Neuronal stem cell (in vitro differentiated cells): ENCODE measurements around the gene FFAR1.

Experiments
- DNase-seq: peaks from one replicate; pipeline ENCODE4 v3.0.0-alpha.2; 2013; ENCODE audit warnings: low spot score
- H2AFZ ChIP-seq: one replicate; pipeline ENCODE4 v1.6.1; 2013; ENCODE audit warnings: mild to moderate bottlenecking, low read length, inconsistent platforms
- H2AK5ac ChIP-seq: 2 replicates; pipeline ENCODE4 v1.6.1; 2013; ENCODE audit warnings: low read depth, mild to moderate bottlenecking, inconsistent platforms, low read length, moderate library complexity, mixed read lengths
- H2BK120ac ChIP-seq: 2 replicates; pipeline ENCODE4 v1.6.1; 2013; ENCODE audit warnings: low read depth, mild to moderate bottlenecking, inconsistent platforms, low read length, moderate library complexity, mixed read lengths
- H2BK12ac ChIP-seq: one replicate; pipeline ENCODE4 v1.6.1; 2013; ENCODE audit warnings: low read length, inconsistent platforms
- H2BK15ac ChIP-seq: 2 replicates; pipeline ENCODE4 v1.6.1; 2013; ENCODE audit warnings: mild to moderate bottlenecking, low read length, inconsistent platforms, mixed read lengths
- H2BK5ac ChIP-seq: one replicate; pipeline ENCODE4 v1.6.1; 2013; ENCODE audit warnings: inconsistent platforms, mild to moderate bottlenecking, low read length, moderate library complexity
- H3K14ac ChIP-seq: one replicate; pipeline ENCODE4 v1.6.1; 2013; ENCODE audit warnings: low read length, inconsistent platforms
- H3K18ac ChIP-seq: 2 replicates; pipeline ENCODE4 v1.6.1; 2013; ENCODE audit warnings: low read length, inconsistent platforms
- H3K23ac ChIP-seq: 2 replicates; pipeline ENCODE4 v1.6.1; 2013; ENCODE audit warnings: low read depth, mild to moderate bottlenecking, mixed read lengths, low read length, inconsistent platforms; ENCODE audit not compliant: poor library complexity
- H3K27ac ChIP-seq: replicated peaks from 3 replicates; pipeline ENCODE4 v1.5.1; 2013; ENCODE audit warnings: low read length, inconsistent platforms
- H3K27me3 ChIP-seq, 3 experiments: 2 replicates each; pipeline ENCODE4 v1.6.1; 2013; ENCODE audit warnings: low read length in 3 of 3, mild to moderate bottlenecking in 2 of 3, inconsistent platforms in 1 of 3, low read depth in 1 of 3, mixed read lengths in 1 of 3, moderate library complexity in 1 of 3; ENCODE audit not compliant: control insufficient read depth in 3 of 3, insufficient read depth in 3 of 3
- H3K36me3 ChIP-seq, 2 donors: replicated peaks in 1 of 2; 2 replicates each; pipeline ENCODE4 v1.6.1; 2013; ENCODE audit warnings: low read length in 2 of 2; ENCODE audit not compliant: control insufficient read depth in 2 of 2, insufficient read depth in 2 of 2
- H3K4ac ChIP-seq: 2 replicates; pipeline ENCODE4 v1.6.1; 2013; ENCODE audit warnings: inconsistent platforms, mild to moderate bottlenecking, low read length, moderate library complexity
- H3K4me1 ChIP-seq, 2 donors: 1 replicate in 1 of 2; 2 replicates in 1 of 2; pipeline ENCODE4 v1.6.1; 2013; ENCODE audit warnings: low read length in 2 of 2, low read depth in 1 of 2; ENCODE audit not compliant: control insufficient read depth in 2 of 2, insufficient read depth in 1 of 2
- H3K4me2 ChIP-seq: one replicate; pipeline ENCODE4 v1.6.1; 2013; ENCODE audit warnings: mild to moderate bottlenecking, low read length, inconsistent platforms; ENCODE audit not compliant: insufficient read depth, poor library complexity, severe bottlenecking
- H3K4me3 ChIP-seq, 2 donors: 2 replicates each; pipeline ENCODE4 v1.5.1; 2013; ENCODE audit warnings: low read length in 2 of 2, mild to moderate bottlenecking in 2 of 2, inconsistent platforms in 1 of 2, moderate library complexity in 1 of 2
- H3K79me1 ChIP-seq: one replicate; pipeline ENCODE4 v1.6.1; 2013; ENCODE audit warnings: low read depth, mild to moderate bottlenecking, inconsistent platforms, low read length, moderate library complexity
- H3K9ac ChIP-seq: one replicate; pipeline ENCODE4 v1.6.1; 2013; ENCODE audit warnings: mild to moderate bottlenecking, low read depth, low read length, inconsistent platforms; ENCODE audit not compliant: poor library complexity
- H3K9me3 ChIP-seq, 2 donors: replicated peaks in 1 of 2; 2 replicates each; pipeline versions ENCODE3 to v1.6.1; 2013; ENCODE audit warnings: low read length in 2 of 2, mild to moderate bottlenecking in 2 of 2, inconsistent platforms in 1 of 2, low read depth in 1 of 2, mixed read lengths in 1 of 2, moderate library complexity in 1 of 2; ENCODE audit not compliant: control insufficient read depth in 2 of 2, insufficient read depth in 1 of 2
- H4K8ac ChIP-seq: one replicate; pipeline ENCODE4 v1.6.1; 2013; ENCODE audit warnings: low read depth, mild to moderate bottlenecking, inconsistent platforms, low read length, moderate library complexity
- H4K91ac ChIP-seq: one replicate; pipeline ENCODE4 v1.6.1; 2013; ENCODE audit warnings: low read length, low read depth, mild to moderate bottlenecking, inconsistent platforms; ENCODE audit not compliant: poor library complexity
- WGBS, 2 donors: extraction: QIAGEN DNeasy Blood & Tissue Kit; methylation state at CpG; one replicate each; pipeline ENCODE4 v1.1.7; 2013; ENCODE audit warnings: missing lambda C conversion rate in 2 of 2, mixed read lengths in 1 of 2; ENCODE audit not compliant: insufficient read length in 2 of 2, insufficient replicate concordance in 1 of 2; ENCODE audit errors: extremely low coverage in 2 of 2; 5-methylcytosine and 5-hydroxymethylcytosine counted together

FFAR1 gene

DNA sequence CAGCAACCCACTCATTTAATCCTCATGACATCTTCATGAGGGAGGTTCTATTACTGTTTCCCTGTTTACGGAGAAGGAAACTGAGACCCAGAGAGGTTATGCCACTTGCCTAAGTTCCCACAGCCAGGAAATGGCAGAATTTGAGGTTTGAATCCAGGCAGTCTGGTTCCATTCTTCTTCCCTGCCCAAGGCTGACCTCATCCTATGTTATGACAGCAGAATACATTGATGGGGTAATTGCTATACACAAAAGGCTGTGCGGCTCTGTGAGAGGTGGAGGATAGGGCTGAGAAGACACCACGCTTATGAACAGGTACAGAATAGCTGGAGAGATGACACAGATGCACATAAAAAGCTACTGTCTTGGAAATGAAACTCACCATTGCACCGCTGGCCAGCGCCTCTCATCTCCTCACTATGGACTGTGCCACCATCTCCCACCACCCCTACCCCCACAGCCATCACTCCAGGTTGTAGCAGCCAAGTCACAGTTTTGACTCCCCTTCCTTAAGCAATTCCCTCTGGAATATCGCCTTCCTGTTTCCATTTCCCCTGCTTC, 44.3 kb upstream of the FFAR1 start:
- H3K36me3 ChIP-seq, result no peaks in the 10 kb centered on the region
- no peak overlapping the region for H3K18ac ChIP-seq
- no peak overlapping the region for H2AFZ ChIP-seq
- no peak overlapping the region for H2BK12ac ChIP-seq
- H4K91ac ChIP-seq, result no peak overlapping the region
- no peak overlapping the region for H4K8ac ChIP-seq
- H2BK120ac ChIP-seq, result no peak overlapping the region
- no peak overlapping the region for H3K4ac ChIP-seq
- H3K4me3 ChIP-seq, result no peak overlapping the region
- no peak for DNase-seq
- H2BK15ac ChIP-seq, result no peak overlapping the region
- WGBS, 2 donors, result no CpG with 5 or more reads among the region's 6 CpGs
- H3K4me1 ChIP-seq, result peaks cover 0 to 1% of the 10 kb centered on the region in 2 donors
- no peak overlapping the region for H2AK5ac ChIP-seq
- H3K4me2 ChIP-seq, result no peak overlapping the region
- peaks cover 1% of the 10 kb centered on the region for H3K79me1 ChIP-seq
- no peaks in the 10 kb centered on the region for H3K27me3 ChIP-seq
- H3K9ac ChIP-seq, result no peak overlapping the region
- H3K9me3 ChIP-seq, result peaks cover 0 to 6% of the 10 kb centered on the region in 2 donors
- H2BK5ac ChIP-seq, result no peak overlapping the region
- no peak overlapping the region for H3K14ac ChIP-seq
- H3K27ac ChIP-seq, result no peak overlapping the region
- no peak overlapping the region for H3K23ac ChIP-seq

DNA sequence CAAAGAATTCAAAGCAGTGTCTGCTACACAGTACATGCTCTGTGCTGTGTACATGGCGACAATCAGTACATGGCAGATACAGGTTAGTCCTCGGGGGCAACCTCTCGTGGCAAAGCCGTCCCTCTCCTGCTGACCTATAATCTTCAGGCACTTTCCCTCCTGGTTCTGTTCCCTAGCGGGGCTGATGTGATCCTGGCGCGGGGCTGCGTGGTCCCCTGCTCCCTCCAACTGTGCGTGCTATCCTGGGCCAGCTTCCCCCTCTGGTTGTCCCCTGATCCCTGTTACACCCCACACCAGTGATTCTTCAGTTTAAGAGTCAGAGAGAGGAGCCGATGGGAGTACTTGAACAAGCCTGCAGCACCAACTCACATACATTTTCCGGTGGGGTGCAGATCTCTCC, 43.7 kb upstream of the FFAR1 start:
- Histone ChIP-seq H3K27me3 (no peaks in the 10 kb centered on the region), H2AFZ (no peak overlapping the region), H2BK5ac (no peak overlapping the region), H2BK120ac (no peak overlapping the region), H3K23ac (no peak overlapping the region), H3K14ac (peak overlapping the region; percentile 25), H3K27ac (no peak overlapping the region), H3K79me1 (no peaks in the 10 kb centered on the region), H2BK12ac (no peak overlapping the region), H3K18ac (no peak overlapping the region), H4K8ac (no peak overlapping the region), H2AK5ac (no peak overlapping the region), H2BK15ac (no peak overlapping the region), H3K4me3 (no peak overlapping the region), H3K9me3 (peaks cover 0 to 2% of the 10 kb centered on the region in 2 donors), H3K9ac (no peak overlapping the region), H3K4ac (no peak overlapping the region), H3K36me3 (no peaks in the 10 kb centered on the region), H3K4me1 (peaks cover under 1 to 1% of the 10 kb centered on the region in 2 donors), H4K91ac (no peak overlapping the region), H3K4me2 (no peak overlapping the region)
- no CpG with 5 or more reads among the region's 11 CpGs for WGBS, 2 donors
- DNase-seq, result no peak

GRCh38 chr19:35305181-35305580, 42.5 kb upstream of the FFAR1 start:
- H3K4me3 ChIP-seq, result peak overlapping the region in 1 of 2 donors; percentile 6
- no peak overlapping the region for H3K27ac ChIP-seq
- H4K91ac ChIP-seq, result no peak overlapping the region
- no peak overlapping the region for H2BK120ac ChIP-seq
- WGBS, 2 donors, result no CpG with 5 or more reads among the region's 6 CpGs
- no peak overlapping the region for H3K14ac ChIP-seq
- H3K79me1 ChIP-seq, result no peaks in the 10 kb centered on the region
- H3K4ac ChIP-seq, result no peak overlapping the region
- H3K9me3 ChIP-seq, result peaks cover 0 to 2% of the 10 kb centered on the region in 2 donors
- H2AK5ac ChIP-seq, result peak overlapping the region; percentile 25
- H4K8ac ChIP-seq, result no peak overlapping the region
- no peak overlapping the region for H3K18ac ChIP-seq
- H2AFZ ChIP-seq, result no peak overlapping the region
- H2BK12ac ChIP-seq, result no peak overlapping the region
- no peak for DNase-seq
- peaks cover 0 to 2% (median 0%) of the 10 kb centered on the region in 3 experiments for H3K27me3 ChIP-seq
- H3K9ac ChIP-seq, result no peak overlapping the region
- no peak overlapping the region for H2BK5ac ChIP-seq
- H3K36me3 ChIP-seq, result no peaks in the 10 kb centered on the region
- no peak overlapping the region for H3K4me2 ChIP-seq
- H3K23ac ChIP-seq, result no peak overlapping the region
- peaks cover 3 to 4% of the 10 kb centered on the region in 2 donors for H3K4me1 ChIP-seq
- H2BK15ac ChIP-seq, result no peak overlapping the region

DNA sequence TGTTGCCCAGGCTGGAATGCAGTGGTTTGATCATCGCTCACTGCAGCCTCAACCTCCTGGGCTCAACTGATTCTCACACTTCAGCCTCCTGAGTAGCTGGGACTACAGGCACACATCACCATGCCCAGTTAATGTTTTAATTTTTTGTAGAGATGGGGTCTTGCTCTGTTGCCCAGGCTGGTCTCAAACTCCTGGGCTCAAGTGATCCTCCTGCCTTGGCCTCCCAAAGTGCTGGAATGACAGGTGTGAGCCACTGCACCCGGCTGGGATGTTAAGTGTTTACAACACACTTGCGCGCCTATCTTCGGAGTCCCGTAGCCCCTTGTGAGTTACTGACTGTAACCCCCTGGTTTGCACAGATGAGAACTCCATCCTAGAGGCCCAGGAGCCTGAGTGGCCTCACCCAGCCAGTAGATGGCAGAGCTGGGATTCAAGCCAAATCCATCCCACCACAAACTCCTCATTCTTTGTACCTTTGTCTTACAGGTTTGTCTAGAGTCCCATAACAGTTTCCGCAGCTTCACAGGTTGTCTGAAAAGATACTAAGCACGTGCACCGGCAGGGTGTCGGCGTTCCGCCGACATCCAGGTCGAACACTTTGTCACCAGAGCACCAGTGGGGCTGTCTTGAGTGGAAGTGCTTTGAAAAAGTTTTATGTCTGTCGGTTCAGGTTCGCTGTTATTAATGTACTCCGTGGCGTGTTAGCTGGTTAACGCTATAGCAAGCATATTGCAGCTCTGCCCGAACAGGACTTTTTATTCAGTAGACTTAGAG, 41.0 kb upstream of the FFAR1 start:
- H2BK12ac ChIP-seq, result no peak overlapping the region
- no peak for DNase-seq
- no CpG with 5 or more reads among the region's 20 CpGs for WGBS, 2 donors

More for the DNA sequence above, 41.0 kb upstream of the FFAR1 start:
- H2AFZ ChIP-seq, result no peak overlapping the region
- H3K4me1 ChIP-seq, result peaks cover 3 to 4% of the 10 kb centered on the region in 2 donors
- no peak overlapping the region for H2BK120ac ChIP-seq
- H3K4me2 ChIP-seq, result no peak overlapping the region
- no peak overlapping the region for H4K8ac ChIP-seq
- no peak overlapping the region for H3K4me3 ChIP-seq
- H3K36me3 ChIP-seq, result no peaks in the 10 kb centered on the region
- no peak overlapping the region for H3K18ac ChIP-seq
- H4K91ac ChIP-seq, result no peak overlapping the region
- no peak overlapping the region for H3K27ac ChIP-seq
- no peak overlapping the region for H2BK15ac ChIP-seq
- H2AK5ac ChIP-seq, result no peak overlapping the region
- no peaks in the 10 kb centered on the region for H3K79me1 ChIP-seq
- no peak overlapping the region for H3K9ac ChIP-seq
- H3K9me3 ChIP-seq, result peaks cover 0 to 2% of the 10 kb centered on the region in 2 donors
- no peak overlapping the region for H3K14ac ChIP-seq
- H3K27me3 ChIP-seq, result peaks cover 0 to 10% (median 0%) of the 10 kb centered on the region in 3 experiments
- H2BK5ac ChIP-seq, result no peak overlapping the region
- no peak overlapping the region for H3K4ac ChIP-seq
- no peak overlapping the region for H3K23ac ChIP-seq
